Measurements from ENCODE around the gene CLCN5.

CLCN5 gene

GRCh38 chrX:49934729-49935128 is 12.3 kb downstream of the CLCN5 start:
- no peak for DNase-seq

GRCh38 chrX:49947781-49948180 is 25.4 kb downstream of the CLCN5 start:
- DNase-seq, result no peak

- no peak for DNase-seq
Observed at GRCh38 chrX:49949961-49950360, 27.6 kb downstream of the CLCN5 start.

- DNase-seq, result no peak
Observed at GRCh38 chrX:49951524-49952193, 29.3 kb downstream of the CLCN5 start.

GRCh38 chrX:49956313-49956712 is 33.9 kb downstream of the CLCN5 start:
- no peak for DNase-seq

GRCh38 chrX:49958727-49959485 is 36.5 kb downstream of the CLCN5 start:
- DNase-seq, result no peak

- no peak for DNase-seq
Observed at GRCh38 chrX:49959602-49960001, 37.2 kb downstream of the CLCN5 start.

GRCh38 chrX:49960061-49960460 is 37.7 kb downstream of the CLCN5 start:
- DNase-seq, result no peak

GRCh38 chrX:49970674-49971073 is 48.3 kb downstream of the CLCN5 start:
- DNase-seq, result no peak

GRCh38 chrX:49972328-49972860 is 50.0 kb downstream of the CLCN5 start:
- DNase-seq, result no peak

- DNase-seq, result no peak
Observed at GRCh38 chrX:49976682-49977197, 54.3 kb downstream of the CLCN5 start.

GRCh38 chrX:49977319-49978090 is 55.1 kb downstream of the CLCN5 start:
- no peak for DNase-seq

- no peak for DNase-seq
Observed at GRCh38 chrX:49978176-49978575, 55.8 kb downstream of the CLCN5 start.

GRCh38 chrX:49986058-49986457 is 63.7 kb downstream of the CLCN5 start:
- DNase-seq, result no peak

GRCh38 chrX:49987651-49988050 is 65.3 kb downstream of the CLCN5 start:
- DNase-seq, result no peak

GRCh38 chrX:49988143-49988542 is 65.7 kb downstream of the CLCN5 start:
- DNase-seq, result no peak

GRCh38 chrX:49991758-49992157 is 69.4 kb downstream of the CLCN5 start:
- DNase-seq, result no peak

GRCh38 chrX:49992853-49993252 is 70.5 kb downstream of the CLCN5 start:
- no peak for DNase-seq

- DNase-seq, result no peak
Observed at GRCh38 chrX:49993661-49994060, 71.3 kb downstream of the CLCN5 start.

GRCh38 chrX:49995107-49995731 is 72.8 kb downstream of the CLCN5 start:
- no peak for DNase-seq

GRCh38 chrX:49995795-49996455 is 73.5 kb downstream of the CLCN5 start:
- DNase-seq, result no peak

- DNase-seq, result no peak
Observed at GRCh38 chrX:49996474-49996873, 74.1 kb downstream of the CLCN5 start.
